T-helper 22 cell (primary cell): ENCODE measurements around the gene STARD4.

Source experiments
- DNase-seq: peaks from one replicate; pipeline ENCODE4 v3.0.0-alpha.2; 2020; ENCODE audit warnings: low read depth

Gene STARD4

DNA sequence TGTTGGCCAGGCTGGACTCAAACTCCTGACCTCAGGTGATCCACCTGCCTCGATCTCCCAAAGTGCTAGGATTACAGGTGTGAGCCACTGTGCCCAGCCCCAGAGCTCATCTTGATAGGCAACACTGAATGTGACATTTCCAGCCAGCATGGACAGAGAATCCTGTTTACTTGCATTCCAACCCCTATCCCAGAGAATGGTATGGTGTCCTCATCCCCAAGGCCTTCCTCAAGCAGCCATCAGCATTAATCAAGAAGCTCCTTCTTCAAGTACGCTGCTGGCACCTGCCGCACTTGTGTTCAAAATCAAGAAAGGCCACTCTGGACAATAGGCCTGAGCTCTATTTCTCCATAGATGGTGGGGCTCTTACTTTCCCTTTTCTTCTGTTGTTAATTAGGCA, 40.2 kb downstream of the STARD4 start:
- DNase-seq = no peak

DNA sequence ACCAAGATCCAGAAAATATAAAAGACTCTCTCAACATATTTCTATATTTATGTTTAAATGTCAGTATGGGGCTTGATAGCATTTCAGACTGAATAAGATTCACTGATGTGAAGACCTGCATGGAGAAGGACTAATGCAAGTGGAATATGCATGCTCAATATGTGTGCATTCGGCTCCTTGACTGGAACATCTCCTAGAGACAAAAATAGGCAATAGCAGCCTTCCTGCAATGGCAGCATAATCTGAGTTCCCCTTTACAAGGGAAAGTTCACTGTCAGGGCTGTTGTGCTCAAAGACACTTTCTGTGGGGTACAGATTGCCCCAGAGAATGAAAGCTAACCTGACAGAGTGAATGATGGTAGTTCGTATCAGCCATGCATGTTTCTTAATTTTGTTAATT, 42.4 kb downstream of the STARD4 start:
- DNase-seq = no peak

DNA sequence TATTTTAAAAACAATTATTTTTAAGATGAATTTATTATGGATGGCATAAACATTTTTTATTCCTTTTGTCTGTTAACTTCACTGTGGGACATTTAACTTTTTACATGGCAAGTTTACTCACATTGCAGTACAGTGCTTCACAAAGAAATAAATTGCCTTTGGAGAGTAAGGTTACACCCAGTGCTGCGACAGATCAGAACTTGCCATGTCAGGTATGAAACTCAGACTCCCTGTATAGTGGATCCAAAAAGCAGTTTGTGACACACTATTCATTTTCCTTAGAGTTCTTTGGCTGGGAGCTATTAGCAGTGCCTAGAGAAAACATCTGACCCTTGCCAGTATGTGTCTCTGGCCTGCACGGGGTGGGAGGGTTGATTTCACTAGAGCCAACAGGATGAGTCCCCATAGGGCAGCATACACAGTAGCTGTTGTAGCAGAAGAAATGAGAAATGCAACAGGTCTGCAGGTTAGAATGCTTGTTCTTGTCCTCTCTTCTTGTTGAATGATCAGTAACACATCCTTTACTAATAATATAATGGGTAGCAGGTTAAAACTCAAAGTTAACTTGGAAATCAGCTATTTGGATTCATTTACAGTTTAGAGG, 42.9 kb downstream of the STARD4 start:
- no peak for DNase-seq

DNA sequence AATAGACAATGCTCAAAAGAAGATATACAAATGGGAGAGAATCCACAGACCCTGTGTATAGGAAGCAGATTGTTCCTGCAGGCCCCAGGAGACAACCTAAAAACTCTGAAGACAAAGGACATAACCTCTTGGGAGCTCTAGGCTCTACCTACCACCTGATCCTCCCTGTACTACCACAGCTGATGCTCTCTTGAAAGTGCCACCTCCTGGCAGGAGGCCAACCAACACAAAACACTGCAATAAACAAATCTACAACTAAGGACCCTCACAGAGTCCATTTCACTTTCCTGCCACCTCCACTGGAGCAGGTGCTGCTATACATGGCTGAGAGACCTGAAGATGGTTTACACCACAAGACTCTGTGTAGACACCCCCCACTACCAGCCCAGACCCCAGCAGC, 49.0 kb downstream of the STARD4 start:
- DNase-seq = no peak

DNA sequence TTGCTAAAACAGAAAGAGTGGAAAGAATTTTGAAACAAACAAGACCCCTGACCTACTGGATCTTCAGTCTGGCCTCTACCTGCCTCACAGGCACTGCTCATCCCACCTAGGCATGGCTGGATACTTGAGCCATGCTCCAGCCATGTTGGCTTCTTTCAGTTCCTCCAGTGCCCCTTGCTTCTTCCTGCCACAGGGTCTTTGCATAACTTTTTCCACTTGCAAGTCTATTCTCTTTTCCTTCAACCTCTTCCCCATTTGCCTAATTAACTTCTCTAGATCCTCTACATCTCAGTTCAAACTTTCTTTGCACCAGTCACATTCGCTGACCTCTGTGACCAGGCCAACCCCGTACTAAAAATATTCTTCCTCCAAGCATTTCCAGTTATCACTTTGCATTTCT, 50.4 kb downstream of the STARD4 start:
- DNase-seq = no peak

DNA sequence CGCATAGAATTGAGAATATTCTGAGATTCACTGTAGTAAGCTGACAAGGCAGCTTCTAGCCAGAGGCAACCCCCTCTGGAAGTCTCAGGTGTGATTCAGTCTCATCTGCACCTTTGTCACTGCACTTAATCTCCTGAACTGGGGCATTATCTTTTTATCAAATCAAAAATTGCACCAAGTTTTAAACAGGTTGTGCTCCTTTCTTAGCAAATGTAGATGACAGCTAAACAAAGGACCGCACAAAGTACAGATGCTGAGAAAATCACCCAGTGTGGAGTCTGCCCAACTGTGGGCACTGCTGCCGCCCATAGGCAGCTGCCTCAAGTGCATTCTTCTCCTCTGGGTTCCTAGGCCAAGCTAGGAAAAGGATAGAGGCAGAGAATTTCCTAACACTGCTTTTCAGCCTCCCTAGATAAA, 51.1 kb downstream of the STARD4 start:
- DNase-seq = no peak

DNA sequence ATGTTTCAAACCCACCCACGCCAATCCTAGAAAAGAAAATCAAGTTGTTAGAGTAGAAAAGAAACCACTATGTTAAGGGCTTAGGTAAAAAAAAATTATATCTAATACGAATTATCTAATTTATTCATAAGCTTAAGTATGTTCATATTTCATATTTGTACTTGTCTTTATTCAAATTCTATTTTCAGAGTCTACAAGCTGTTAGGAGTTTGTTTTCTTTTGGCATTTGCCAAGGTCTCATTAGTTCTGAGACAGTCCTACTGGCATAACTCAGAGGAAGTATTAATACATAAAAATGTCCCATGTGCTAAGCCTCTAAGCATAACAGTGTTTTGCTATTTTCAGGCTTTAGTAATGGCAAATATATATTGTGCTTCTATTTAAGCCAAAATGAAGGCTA, 57.6 kb downstream of the STARD4 start:
- DNase-seq = no peak

DNA sequence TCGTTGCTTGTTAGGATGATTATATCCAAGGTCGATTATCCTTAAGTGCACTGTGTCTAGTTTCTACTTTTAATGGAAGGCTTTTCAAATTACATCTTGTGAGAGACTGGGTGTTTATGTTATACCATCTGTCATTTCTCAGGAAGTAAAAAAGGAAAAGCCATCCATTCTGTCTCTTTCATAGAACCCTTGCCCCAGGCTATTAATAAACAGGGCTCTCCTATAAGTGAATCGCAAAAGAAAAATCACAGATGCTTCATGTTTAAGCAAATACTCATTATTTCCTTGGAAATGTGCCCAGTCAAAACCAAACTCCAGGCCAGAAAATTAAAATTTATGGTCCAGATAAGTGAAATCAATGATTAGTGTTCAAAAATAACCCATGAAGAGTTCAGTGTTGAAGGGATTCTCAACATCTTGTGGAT, 58.1 kb downstream of the STARD4 start:
- no peak for DNase-seq

DNA sequence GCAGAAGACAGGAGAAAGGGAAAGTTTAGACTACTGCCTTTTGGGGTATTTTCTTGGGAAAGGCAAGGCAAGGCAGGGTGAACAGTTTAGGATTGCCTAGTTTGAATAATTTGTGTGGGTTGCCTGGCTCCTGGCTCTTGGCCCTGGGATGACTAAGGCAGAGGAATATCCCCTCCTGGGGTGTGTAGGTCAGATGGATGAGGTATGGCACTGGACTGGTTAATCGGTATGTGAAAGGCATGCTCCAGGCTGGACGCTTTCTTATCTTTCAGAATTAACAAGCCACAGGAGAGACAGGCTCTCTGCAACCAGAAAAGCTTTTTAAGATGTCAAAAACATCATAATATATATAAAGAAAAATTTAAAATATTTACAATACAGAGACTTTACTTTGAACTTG, 58.6 kb downstream of the STARD4 start:
- DNase-seq = no peak

DNA sequence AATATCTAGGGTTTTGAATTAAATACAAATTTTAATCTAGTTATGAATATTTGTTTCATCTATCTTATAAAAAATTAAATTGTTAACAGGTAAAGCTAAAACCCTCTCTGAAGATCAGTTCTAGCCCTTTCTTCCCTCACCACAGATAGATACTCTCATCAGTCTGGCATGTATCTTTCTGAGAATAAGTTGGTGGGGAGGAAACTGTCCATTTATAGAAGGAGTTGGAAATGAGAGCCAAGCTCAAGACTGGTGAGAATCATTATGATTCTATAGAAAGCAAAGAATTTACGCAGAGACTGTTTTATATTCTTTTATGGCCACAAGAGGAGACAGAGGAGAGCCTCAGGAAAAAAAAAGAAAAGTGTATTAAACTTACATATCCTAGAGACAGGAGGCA, 59.0 kb downstream of the STARD4 start:
- DNase-seq = no peak

DNA sequence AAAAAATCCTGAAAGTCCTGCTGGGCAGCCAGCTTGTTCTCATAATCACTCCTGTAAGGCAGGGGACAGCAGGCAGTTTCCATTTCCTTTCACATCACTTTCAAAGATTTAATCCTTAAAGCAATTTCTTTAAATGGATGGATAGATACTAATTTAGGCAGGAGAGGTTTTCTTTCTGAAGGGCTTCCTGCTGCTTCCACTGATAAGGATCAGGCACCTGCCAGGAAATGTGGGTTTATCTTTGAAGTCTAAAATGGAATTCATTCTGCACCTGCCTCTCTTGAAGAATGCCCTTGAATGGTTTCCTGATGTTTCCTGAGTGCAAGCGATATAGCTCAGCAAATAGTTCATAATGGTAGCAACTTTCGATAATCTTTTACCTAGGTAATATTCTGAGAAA, 64.5 kb downstream of the STARD4 start:
- no peak for DNase-seq

DNA sequence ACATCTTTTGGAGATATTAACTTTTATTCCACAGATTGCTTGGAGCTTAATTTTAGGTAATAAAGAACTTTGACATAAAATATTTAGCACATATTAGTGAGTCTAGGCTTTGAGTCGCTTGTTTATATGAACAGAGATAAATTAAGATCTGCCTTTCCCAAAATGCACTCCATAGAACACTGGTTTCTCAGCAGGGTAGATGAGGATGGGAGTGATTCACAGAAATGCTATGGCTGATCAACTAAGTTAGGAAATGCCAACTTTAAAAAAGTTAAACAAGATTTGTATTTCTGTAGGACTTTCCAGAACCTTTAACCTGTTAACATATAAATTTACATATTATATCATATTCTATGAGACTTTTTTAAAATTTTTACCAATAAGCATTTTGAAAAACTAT, 65.2 kb downstream of the STARD4 start:
- DNase-seq = no peak
